ENCODE data around the gene IGF1.

The IGF1 gene

GRCh38 chr12:102504871-102505270, 24.5 kb upstream of the IGF1 start:
- Histone ChIP-seq H3K9ac (ENCODE audit: low read length) (no peak overlapping the region), H3K4me1 (ENCODE audit: low read length) (peaks cover 22% of the 10 kb centered on the region), H2AFZ (ENCODE audit: low read depth, low read length) (no peak overlapping the region), H3K4me3 (ENCODE audit: low read length) (no peak overlapping the region), H4K20me1 (ENCODE audit: insufficient read depth, low read length) (no peaks in the 10 kb centered on the region), H3K36me3 (replicated peaks; ENCODE audit: low read depth, low read length) (no peaks in the 10 kb centered on the region), H3K9me3 (ENCODE audit: insufficient read depth, low read length) (no peaks in the 10 kb centered on the region), H3K79me2 (ENCODE audit: low read length) (no peaks in the 10 kb centered on the region), H3K27ac (ENCODE audit: low read length) (no peak overlapping the region), H3K4me2 (ENCODE audit: low read length) (no peak overlapping the region), H3K27me3 (ENCODE audit: low read depth, low read length) (no peaks in the 10 kb centered on the region)
- no peak for TF ChIP-seq CTCF (IDR thresholded peaks at IDR 0.05; ENCODE audit: low read depth, low read length)
- no peak for TF ChIP-seq EZH2phosphoT487 (IDR thresholded peaks at IDR 0.05; ENCODE audit: low read depth)

- Histone ChIP-seq H3K79me2 (ENCODE audit: low read length) (no peaks in the 10 kb centered on the region), H2AFZ (ENCODE audit: low read depth, low read length) (no peak overlapping the region), H3K9ac (ENCODE audit: low read length) (no peak overlapping the region), H3K9me3 (ENCODE audit: insufficient read depth, low read length) (no peaks in the 10 kb centered on the region), H3K4me3 (ENCODE audit: low read length) (no peak overlapping the region), H3K27me3 (ENCODE audit: low read depth, low read length) (no peaks in the 10 kb centered on the region), H4K20me1 (ENCODE audit: insufficient read depth, low read length) (no peaks in the 10 kb centered on the region), H3K36me3 (replicated peaks; ENCODE audit: low read depth, low read length) (no peaks in the 10 kb centered on the region), H3K4me1 (ENCODE audit: low read length) (peaks cover 22% of the 10 kb centered on the region), H3K4me2 (ENCODE audit: low read length) (no peak overlapping the region), H3K27ac (ENCODE audit: low read length) (no peak overlapping the region)
- no peak for TF ChIP-seq CTCF (IDR thresholded peaks at IDR 0.05; ENCODE audit: low read depth, low read length)
- no peak for TF ChIP-seq EZH2phosphoT487 (IDR thresholded peaks at IDR 0.05; ENCODE audit: low read depth)
Measured at GRCh38 chr12:102504280-102504679, 23.9 kb upstream of the IGF1 start.

DNA sequence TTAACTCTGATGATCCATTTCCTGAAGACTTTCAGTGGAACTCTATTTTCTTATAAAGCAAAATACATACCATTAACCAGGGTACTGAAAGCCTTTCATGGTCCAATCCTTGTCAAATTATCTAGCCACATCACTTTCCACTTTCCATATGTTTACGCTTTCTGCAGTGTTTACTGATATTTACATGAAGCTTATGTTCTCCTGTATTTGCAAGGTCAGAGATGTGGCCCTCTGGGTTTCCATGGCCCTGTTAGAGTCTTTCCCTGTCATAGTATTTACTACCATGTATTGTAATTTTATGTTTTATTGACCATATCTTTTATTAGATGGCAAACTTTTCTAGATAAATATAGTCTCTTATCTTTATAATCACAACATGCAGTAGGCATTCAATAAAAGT, 23.5 kb upstream of the IGF1 start:
- no peaks in the 10 kb centered on the region for H4K20me1 ChIP-seq (ENCODE audit: insufficient read depth, low read length)
- H3K27me3 ChIP-seq (ENCODE audit: low read depth, low read length): no peaks in the 10 kb centered on the region
- no peaks in the 10 kb centered on the region for H3K79me2 ChIP-seq (ENCODE audit: low read length)
- H3K9me3 ChIP-seq (ENCODE audit: insufficient read depth, low read length): no peaks in the 10 kb centered on the region
- peak overlapping the region; percentile 54 for H3K27ac ChIP-seq (ENCODE audit: low read length)
- H3K9ac ChIP-seq (ENCODE audit: low read length): peak overlapping the region; percentile 14; the same call in 1 of the 2 replicates
- H3K36me3 ChIP-seq (replicated peaks; ENCODE audit: low read depth, low read length): no peaks in the 10 kb centered on the region
- no peak overlapping the region for H2AFZ ChIP-seq (ENCODE audit: low read depth, low read length)
- peaks cover 23% of the 10 kb centered on the region for H3K4me1 ChIP-seq (ENCODE audit: low read length)
- no peak overlapping the region for H3K4me3 ChIP-seq (ENCODE audit: low read length)
- TF ChIP-seq CTCF (IDR thresholded peaks at IDR 0.05; ENCODE audit: low read depth, low read length): no peak
- TF ChIP-seq EZH2phosphoT487 (IDR thresholded peaks at IDR 0.05; ENCODE audit: low read depth): no peak
- peak overlapping the region; percentile 59 for H3K4me2 ChIP-seq (ENCODE audit: low read length)

DNA sequence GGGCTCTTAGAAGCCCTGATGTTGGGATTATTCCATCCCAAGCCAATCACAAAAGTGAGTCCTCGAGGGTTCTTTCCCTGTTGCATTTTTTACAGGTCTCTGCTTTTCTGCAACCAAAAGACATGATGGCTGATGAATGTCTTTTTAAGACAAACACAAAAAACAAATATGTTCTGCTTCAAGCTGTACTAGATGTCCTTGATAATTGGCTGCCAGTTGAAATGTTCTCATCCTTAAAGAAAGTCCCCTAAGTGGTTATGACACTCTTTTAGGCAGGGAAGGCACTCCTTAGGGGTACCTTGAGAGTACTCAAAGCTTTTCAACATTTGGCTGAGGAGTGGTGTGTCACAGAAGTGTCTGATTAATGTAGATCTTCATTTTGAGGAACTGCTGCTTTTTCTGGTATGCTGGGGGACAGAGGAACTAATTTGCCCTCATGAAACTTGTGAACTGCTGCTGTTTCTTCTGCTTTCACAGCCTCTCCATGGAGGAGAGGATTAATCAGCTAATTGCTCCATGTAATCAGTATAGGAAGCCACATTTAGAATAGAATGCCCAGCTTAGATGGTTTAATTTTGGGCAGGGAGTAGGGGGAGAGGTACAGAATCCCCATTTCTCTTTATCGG, 22.8 kb upstream of the IGF1 start:
- no peak for TF ChIP-seq EZH2phosphoT487 (IDR thresholded peaks at IDR 0.05; ENCODE audit: low read depth)
- TF ChIP-seq CTCF (IDR thresholded peaks at IDR 0.05; ENCODE audit: low read depth, low read length): no peak
- peak overlapping the region; percentile 59 for H3K4me2 ChIP-seq (ENCODE audit: low read length)

More for the DNA sequence above, 22.8 kb upstream of the IGF1 start:
- no peak overlapping the region for H2AFZ ChIP-seq (ENCODE audit: low read depth, low read length)
- no peaks in the 10 kb centered on the region for H3K9me3 ChIP-seq (ENCODE audit: insufficient read depth, low read length)
- peak overlapping the region; percentile 54 for H3K27ac ChIP-seq (ENCODE audit: low read length)
- H3K79me2 ChIP-seq (ENCODE audit: low read length): no peaks in the 10 kb centered on the region
- no peaks in the 10 kb centered on the region for H3K36me3 ChIP-seq (replicated peaks; ENCODE audit: low read depth, low read length)
- peaks cover 30% of the 10 kb centered on the region for H3K4me1 ChIP-seq (ENCODE audit: low read length)
- H3K4me3 ChIP-seq (ENCODE audit: low read length): no peak overlapping the region
- H3K9ac ChIP-seq (ENCODE audit: low read length): peak overlapping the region; percentile 20; the same call in 1 of the 2 replicates
- no peaks in the 10 kb centered on the region for H3K27me3 ChIP-seq (ENCODE audit: low read depth, low read length)
- H4K20me1 ChIP-seq (ENCODE audit: insufficient read depth, low read length): no peaks in the 10 kb centered on the region

Data from OCI-LY3 (cell line).